Mesangial cell (primary cell): ENCODE measurements around the gene ZNF33B. TPM values are rescaled to one million over a fixed set of nuclear protein-coding genes. Genes with fewer than 3 reads are reported as not detected.

Experiments
- total RNA-seq: library from RNA; depleted of rRNA; stranded (reverse); fragments of >200 nt; gene quantifications from 2 replicates; pipeline ENCODE4 v1.2.3, GENCODE V29; 2015

ZNF33B gene
- 3.6 and 11.3 TPM in 2 replicates for total RNA-seq

GRCh38 chr10:42638055-42638820 is at the start of gene ZNF33B:
Gene ZNF33B, minus strand, starts transcription at chr10:42638570. Its CDS starts 1,642 bp downstream, at chr10:42636928.

Other genes starting within 250 kb of the ZNF33B start
- gene BMS1, start 144.2 kb upstream of the ZNF33B start, total RNA-seq, result 8.0 and 12.4 TPM in 2 replicates